GM19463 (cell line): ENCODE results near the gene NKAIN2.

ENCODE experiments used
- ATAC-seq: cut with Tn5 transposase; IDR thresholded peaks from one replicate; pipeline ENCODE4 v1.9.1; 2021; ENCODE audit warnings: mild to moderate bottlenecking, moderate library complexity; ENCODE audit not compliant: unreplicated experiment

The NKAIN2 gene

GRCh38 chr6:123803504-123804013, at the start of gene NKAIN2:
Gene NKAIN2 (plus strand): TSS chr6:123803865.
- ATAC-seq: peak; percentile 34

- ATAC-seq: no peak
Observed at GRCh38 chr6:123759472-123759871, 44.2 kb upstream of the NKAIN2 start.

GRCh38 chr6:123763904-123764303, 39.8 kb upstream of the NKAIN2 start:
- ATAC-seq: no peak

GRCh38 chr6:123764722-123765121, 38.9 kb upstream of the NKAIN2 start:
- ATAC-seq: no peak

GRCh38 chr6:123768921-123769320, 34.7 kb upstream of the NKAIN2 start:
- ATAC-seq: no peak

- no peak for ATAC-seq
Observed at GRCh38 chr6:123769431-123769830, 34.2 kb upstream of the NKAIN2 start.

- ATAC-seq: peak; percentile 71
Observed at GRCh38 chr6:123770247-123770949, 33.3 kb upstream of the NKAIN2 start.

- no peak for ATAC-seq
Observed at GRCh38 chr6:123771126-123771525, 32.5 kb upstream of the NKAIN2 start.

- ATAC-seq: no peak
Observed at GRCh38 chr6:123777563-123777962, 26.1 kb upstream of the NKAIN2 start.

GRCh38 chr6:123780021-123780420, 23.6 kb upstream of the NKAIN2 start:
- no peak for ATAC-seq

- ATAC-seq: no peak
Observed at GRCh38 chr6:123784330-123784729, 19.3 kb upstream of the NKAIN2 start.

GRCh38 chr6:123785039-123785438, 18.6 kb upstream of the NKAIN2 start:
- no peak for ATAC-seq

GRCh38 chr6:123788319-123788718, 15.3 kb upstream of the NKAIN2 start:
- peak; percentile 61 for ATAC-seq

- no peak for ATAC-seq
Observed at GRCh38 chr6:123794190-123794589, 9.5 kb upstream of the NKAIN2 start.

- no peak for ATAC-seq
Observed at GRCh38 chr6:123794799-123795198, 8.9 kb upstream of the NKAIN2 start.

GRCh38 chr6:123801067-123801466, 2.6 kb upstream of the NKAIN2 start:
- ATAC-seq: no peak

GRCh38 chr6:123802351-123802696, 1.3 kb upstream of the NKAIN2 start:
- peak; percentile 6 for ATAC-seq

GRCh38 chr6:123802697-123803503, 765 bp upstream of the NKAIN2 start:
- ATAC-seq: peak; percentile 87

GRCh38 chr6:123804014-123804786, 535 bp downstream of the NKAIN2 start:
- no peak for ATAC-seq

- no peak for ATAC-seq
Observed at GRCh38 chr6:123804787-123805540, 1.3 kb downstream of the NKAIN2 start.

- no peak for ATAC-seq
Observed at GRCh38 chr6:123805921-123806320, 2.3 kb downstream of the NKAIN2 start.
